22Rv1 (cell line): ENCODE data around the gene RPL22.

Source experiments
- ZFX ChIP-seq: fragments of 450-650 bp; IDR thresholded peaks from 2 replicates; pipeline ENCODE4 v1.6.1; 2017; ENCODE audit warnings: antibody characterized with exemption, borderline replicate concordance
- TF ChIP-seq, protein P1 (sequence below): fragments of 450-650 bp; IDR thresholded peaks from 2 replicates; pipeline ENCODE4 v1.5.1; 2017; ENCODE audit warnings: mild to moderate bottlenecking

DNA sequence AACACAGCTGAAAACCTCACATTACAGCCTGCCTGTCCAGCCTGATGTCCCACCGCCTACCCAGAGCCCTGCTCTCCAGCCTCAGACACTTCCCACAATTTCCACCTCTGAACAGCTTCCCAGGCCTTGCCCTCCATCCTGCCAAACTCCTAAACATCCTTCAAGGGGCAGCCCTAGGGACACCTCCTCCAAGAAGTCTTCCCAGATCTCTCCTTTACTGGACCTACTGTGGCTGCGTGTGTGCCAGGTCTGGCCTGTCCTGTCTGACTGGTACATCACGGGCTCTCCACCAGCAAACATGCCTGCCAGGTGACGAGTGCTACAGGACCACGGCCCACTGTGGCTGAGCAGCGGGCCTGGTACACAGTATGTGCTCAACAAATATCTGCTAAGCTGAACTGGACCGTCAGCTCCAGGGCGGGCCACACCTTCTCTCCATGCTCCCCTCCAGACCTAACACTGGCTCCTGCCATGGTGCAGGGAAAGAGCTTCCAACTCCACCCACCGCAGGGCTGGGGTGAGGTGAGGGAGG lies 48.0 kb downstream of the RPL22 start:
- TF ChIP-seq, protein P1, sequence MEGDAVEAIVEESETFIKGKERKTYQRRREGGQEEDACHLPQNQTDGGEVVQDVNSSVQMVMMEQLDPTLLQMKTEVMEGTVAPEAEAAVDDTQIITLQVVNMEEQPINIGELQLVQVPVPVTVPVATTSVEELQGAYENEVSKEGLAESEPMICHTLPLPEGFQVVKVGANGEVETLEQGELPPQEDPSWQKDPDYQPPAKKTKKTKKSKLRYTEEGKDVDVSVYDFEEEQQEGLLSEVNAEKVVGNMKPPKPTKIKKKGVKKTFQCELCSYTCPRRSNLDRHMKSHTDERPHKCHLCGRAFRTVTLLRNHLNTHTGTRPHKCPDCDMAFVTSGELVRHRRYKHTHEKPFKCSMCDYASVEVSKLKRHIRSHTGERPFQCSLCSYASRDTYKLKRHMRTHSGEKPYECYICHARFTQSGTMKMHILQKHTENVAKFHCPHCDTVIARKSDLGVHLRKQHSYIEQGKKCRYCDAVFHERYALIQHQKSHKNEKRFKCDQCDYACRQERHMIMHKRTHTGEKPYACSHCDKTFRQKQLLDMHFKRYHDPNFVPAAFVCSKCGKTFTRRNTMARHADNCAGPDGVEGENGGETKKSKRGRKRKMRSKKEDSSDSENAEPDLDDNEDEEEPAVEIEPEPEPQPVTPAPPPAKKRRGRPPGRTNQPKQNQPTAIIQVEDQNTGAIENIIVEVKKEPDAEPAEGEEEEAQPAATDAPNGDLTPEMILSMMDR: no peak
- no peak for TF ChIP-seq ZFX
